ENCODE results near the gene FUOM.

Gene FUOM

DNA sequence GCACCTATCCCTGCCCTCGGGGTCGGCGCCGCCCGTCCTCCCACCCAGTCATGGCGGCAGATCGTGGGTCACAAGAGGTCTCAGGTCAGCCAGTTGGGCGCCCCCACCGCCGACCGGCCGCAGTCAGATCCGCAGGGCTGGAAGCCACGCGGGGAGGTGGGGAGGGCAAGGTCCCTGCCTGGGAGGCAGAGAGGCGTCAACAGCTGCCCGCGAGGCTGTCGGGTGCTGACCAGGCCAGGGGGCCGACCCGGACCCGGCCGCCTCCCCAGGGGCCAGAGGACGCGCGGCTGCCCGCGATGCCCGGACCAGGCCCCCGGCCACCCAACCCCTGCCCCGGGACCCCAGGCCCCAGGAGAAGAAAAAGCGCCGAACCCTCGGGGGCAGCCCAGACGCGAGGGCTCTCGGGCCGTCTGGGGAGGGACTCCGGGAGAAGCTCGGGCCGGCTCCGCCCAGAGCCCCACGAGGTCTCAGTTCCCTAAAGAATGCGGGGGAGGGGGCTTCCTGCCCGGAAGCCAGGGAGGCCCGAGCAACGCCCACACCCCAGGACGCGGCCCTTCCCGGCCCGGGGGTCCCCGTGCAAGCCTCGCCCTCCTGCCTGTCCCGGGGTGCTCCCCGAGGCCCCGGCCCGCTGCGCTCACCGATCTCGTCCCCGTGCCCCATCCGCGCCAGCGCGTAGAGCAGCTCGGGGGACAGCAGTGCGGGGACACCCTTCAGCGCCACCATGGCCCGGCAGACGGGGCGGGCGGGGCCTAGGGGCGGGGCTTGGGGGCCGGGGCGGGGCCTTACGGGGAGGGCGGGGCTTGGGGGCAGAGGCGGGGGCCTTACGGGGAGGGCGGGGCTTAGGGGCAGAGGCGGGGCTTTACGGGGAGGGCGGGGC lies at the start of gene FUOM:
Gene FUOM, minus strand, starts transcription at position 735 of the 877 bp plus-strand sequence. Its CDS starts 12 bp downstream, at position 723.
- DNase-seq (ENCODE audit: low read depth): no peak

- no peak for DNase-seq (ENCODE audit: low read depth)
Measured at GRCh38 chr10:133405844-133406527, 48.2 kb upstream of the FUOM start.

GRCh38 chr10:133405272-133405671 lies 47.5 kb upstream of the FUOM start:
- DNase-seq (ENCODE audit: low read depth): no peak

GRCh38 chr10:133403784-133404183 lies 46.0 kb upstream of the FUOM start:
- no peak for DNase-seq (ENCODE audit: low read depth)

DNA sequence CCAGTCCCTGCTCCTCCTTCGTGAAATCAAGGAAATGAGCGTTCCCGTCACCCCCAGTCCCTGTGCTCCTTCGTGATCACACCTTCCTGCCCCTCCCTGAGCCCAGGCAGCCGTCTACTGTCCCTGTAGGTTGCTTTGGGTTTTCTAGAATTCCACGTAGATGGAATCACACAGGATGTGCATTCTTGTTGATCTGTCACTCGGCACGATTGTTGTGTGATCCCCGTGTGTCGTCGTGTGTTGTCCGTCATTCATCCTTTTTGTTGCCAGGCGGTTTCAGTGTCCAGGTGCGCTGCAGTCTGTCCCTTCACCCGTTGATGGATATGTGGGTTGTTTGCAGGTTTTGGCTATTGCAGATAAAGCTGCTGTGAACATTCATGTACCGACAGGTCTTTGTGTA lies 45.5 kb upstream of the FUOM start:
- no peak for DNase-seq (ENCODE audit: low read depth)

DNA sequence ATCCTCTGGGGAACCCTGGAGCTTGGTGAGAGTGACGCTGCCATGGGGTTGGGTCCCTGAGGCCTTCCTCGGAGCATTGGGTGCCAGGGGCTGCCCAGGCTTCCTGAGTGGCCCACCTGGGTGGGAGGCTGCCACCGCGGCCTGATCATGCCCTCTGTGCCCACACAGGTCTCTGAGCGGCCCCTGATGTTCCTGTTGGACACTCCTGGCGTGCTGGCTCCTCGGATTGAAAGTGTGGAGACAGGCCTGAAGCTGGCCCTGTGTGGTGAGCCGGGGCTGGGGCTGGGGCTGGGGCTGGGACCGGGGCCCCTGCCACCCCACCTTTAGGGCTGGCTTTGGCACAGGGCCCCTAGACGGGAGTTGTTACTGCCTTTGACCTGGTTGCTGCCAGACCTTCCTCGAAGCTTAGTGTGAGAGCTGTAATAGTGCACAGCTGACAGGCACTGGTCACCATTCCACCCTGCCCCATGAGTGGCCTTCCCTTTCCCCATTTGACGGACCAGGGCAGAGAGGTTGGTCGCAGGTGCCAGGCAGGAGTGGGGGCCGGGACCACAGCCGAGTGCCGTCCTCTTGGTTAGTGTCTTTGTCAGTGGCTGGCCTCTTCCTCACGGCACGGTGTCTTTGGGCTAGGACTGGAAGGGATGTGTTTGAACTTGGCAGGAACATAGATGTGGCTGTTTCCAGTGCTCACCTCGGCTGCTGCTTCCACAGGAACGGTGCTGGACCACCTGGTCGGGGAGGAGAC lies 44.3 kb upstream of the FUOM start:
- no peak for DNase-seq (ENCODE audit: low read depth)

- no peak for DNase-seq (ENCODE audit: low read depth)
Measured at GRCh38 chr10:133401500-133401899, 43.7 kb upstream of the FUOM start.

- no peak for DNase-seq (ENCODE audit: low read depth)
Measured at GRCh38 chr10:133400624-133401424, 43.0 kb upstream of the FUOM start.

DNA sequence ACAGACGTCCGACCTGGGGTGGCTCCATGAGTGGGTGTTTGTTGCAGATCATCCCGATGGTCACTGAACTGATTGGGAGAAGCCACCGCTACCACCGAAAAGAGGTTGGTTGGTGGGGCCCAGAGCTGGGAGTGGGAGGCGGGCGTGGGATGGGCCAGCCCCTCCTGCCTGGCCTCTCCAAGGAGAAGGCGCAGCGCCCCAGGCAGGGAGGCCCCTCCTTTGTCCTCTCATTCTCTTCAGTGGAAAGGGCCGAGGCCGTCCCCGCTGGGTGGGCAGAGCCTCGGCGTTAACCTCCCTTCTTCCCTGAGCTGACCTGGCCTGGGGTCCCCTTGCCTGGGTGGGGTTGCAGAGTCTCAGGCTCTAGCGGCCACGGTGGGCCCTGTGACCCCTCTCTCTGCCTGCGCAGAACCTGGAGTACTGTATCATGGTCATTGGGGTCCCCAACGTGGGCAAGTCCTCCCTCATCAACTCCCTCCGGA lies 41.3 kb upstream of the FUOM start:
- DNase-seq (ENCODE audit: low read depth): no peak

GRCh38 chr10:133397938-133398337 lies 40.1 kb upstream of the FUOM start:
- DNase-seq (ENCODE audit: low read depth): no peak

- DNase-seq (ENCODE audit: low read depth): no peak
Measured at GRCh38 chr10:133396035-133396624, 38.3 kb upstream of the FUOM start.

GRCh38 chr10:133394801-133395221 lies 37.0 kb upstream of the FUOM start:
- DNase-seq (ENCODE audit: low read depth): no peak

DNA sequence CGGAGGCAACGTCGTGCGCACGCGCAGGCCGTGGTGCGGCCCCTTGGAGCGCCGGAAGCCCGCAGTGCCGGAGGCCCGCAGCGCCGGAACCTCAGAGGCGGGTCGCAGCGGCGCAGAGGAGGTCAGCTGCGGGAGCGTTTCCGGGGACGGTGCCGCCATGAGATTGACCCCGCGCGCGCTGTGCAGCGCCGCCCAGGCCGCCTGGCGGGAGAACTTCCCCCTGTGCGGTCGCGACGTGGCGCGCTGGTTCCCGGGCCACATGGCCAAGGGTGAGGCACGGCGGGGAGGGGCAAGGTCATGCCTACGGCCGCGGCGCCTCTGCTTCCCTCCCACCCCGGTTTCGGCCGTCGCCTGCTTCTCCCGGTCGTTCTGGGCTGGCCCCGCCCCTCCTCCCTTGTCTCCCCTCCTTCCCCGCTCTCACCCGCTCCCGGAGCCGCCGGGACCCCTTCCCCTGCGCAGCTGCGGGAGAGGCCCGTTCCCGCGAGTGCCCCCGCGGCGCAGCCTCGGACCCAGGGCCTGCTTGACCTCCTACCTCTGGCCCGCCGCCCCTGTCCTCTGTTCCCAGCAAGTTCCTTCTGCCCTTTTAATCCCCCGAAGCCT lies 36.3 kb upstream of the FUOM start, which contains the start of gene MTG1:
Gene MTG1, plus strand, starts transcription at position 94 of the 600 bp plus-strand sequence. Its CDS starts 64 bp downstream, at position 158.
- peak; percentile 79 for DNase-seq (ENCODE audit: low read depth)

DNA sequence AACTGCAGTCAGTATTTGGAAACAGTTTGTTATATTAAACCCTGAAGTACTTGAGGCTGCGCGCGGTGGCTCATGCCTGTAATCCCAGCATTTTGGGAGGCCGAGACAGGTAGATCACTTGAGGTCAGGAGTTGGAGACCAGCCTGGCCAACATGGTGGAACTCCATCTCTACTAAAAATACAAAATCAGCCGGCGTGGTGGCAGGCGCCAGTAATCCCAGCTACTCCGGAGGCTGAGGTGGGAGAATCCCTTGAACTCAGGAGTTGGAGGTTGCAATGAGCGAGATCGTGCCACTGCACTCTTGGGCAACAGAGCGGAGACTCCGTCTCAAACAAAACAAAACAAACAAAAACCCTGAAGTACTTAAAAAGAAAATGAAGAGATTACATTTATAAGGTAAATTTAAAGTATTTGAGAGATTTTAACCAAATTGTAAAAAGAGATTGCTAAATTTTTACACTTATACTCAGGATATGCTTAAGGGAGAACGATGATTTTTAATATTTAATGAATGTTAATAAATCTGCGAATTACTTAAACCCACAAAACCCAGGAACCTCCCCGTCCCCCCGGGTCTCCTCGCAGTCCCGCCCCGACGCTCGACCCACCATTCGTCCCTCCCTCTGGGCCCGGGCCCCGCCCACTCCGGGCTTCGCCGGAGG lies 35.7 kb upstream of the FUOM start:
- no peak for DNase-seq (ENCODE audit: low read depth)

DNA sequence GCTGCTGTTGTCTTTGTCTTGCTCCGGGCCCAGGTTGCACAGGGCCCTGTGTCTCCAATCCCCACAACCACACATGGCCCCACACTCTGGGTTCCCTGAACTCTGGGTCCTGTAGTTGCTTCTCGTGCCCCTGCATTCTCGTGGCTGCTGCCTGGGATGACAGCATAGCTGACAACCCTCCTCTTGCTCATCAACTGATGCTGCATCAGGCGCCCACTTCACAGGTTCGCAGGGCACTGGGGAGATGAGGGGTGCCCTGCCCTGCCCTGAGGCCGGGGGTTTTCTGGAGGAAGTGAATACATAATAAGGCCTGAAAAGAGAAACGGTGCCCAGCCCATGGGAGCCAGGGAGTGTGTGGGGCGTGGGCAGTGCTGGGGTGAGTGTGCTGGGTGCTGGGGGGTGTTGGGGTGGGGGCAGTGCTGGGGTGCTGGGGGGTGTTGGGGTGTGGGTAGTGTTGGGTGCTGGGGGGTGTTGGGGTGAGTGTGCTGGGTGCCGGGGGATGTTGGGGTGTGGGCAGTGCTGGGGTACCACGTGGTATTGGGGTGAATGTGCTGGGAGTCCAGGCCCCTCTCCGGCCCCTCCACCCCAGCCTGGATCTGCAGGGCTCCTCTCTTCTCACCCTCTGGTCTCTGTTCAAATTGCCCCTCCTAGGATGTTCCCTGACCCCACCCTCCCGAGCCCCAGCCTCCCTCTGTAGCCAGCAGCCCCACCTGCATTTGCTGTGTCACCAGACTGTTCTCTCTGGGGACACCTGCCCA lies 34.1 kb upstream of the FUOM start:
- no peak for DNase-seq (ENCODE audit: low read depth)

DNA sequence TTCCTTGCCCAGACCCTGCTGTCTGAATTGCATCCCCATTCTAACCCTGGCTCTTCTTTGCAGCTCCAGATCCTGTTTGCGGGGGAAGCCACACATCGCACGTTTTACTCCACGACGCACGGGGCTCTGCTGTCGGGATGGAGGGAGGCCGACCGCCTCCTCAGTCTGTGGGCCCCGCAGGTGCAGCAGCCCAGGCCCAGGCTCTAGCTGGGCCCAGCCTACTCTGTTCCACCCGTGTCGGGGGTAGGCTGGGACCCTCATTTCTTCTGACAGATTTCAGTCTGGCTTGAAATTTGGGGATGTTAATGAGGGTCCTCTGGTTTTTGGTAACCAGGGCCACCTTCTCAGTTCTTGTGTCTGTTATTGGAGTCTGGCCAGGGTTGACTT lies 33.4 kb upstream of the FUOM start:
- DNase-seq (ENCODE audit: low read depth): no peak

- no peak for DNase-seq (ENCODE audit: low read depth)
Measured at GRCh38 chr10:133390597-133391248, 32.9 kb upstream of the FUOM start.

DNA sequence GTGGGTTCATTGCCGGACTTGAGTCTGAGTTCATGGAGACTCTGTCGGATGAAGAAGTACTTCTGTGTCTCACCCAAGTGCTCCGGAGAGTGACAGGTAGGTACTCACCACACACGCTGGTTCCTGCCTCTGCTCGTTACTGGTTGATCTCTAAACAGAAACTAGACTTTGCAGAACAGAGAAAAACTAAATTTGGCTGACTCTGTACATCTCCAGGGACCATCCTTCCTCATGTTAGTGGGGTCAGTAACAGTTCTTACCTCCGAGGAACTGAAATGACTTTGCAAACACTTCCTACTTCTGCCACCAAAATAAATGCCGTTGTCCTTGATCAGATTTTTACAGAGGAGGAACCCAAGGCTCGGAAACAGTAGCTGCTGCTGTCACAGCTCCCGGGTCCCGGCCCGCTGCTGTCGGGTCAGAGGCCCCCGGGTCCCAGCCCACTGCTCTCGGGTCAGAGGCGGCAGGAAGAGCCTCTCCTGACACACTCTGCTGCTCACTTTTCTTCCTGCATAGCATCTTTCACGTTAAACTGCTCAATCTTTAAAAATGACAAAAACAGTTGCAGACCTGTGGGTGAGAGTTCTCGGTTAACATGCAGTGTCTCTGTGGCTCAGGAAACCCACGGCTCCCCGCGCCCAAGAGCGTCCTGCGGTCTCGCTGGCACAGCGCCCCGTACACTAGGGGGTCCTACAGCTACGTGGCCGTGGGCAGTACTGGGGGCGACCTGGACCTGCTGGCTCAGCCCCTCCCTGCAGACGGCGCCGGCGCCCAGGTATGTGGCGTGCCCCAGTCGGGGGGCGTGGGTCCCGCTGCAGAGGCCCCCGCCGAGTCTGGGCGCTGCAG lies 31.4 kb upstream of the FUOM start:
- DNase-seq (ENCODE audit: low read depth): no peak
